ENCODE measurements around the gene GPR161.

GRCh38 chr1:168105846-168106245, 30.9 kb downstream of the GPR161 start:
- TF ChIP-seq POLR2AphosphoS5 (IDR thresholded peaks at IDR 0.05; ENCODE audit: low read depth, low read length): no peak
- no peak for TF ChIP-seq POLR2A (IDR thresholded peaks at IDR 0.05; ENCODE audit: low read depth, low read length)
